OCI-LY1 (cell line): ENCODE data around the gene ARHGEF28.

Experiments used
- H2AFZ ChIP-seq: fragments of 200-600 bp; sonication (generic), shearing (Covaris generic); 2 replicates; pipeline ENCODE4 v1.6.0; 2014; ENCODE audit warnings: antibody characterized with exemption, mild to moderate bottlenecking, low read length
- H3F3A ChIP-seq: fragments of 200-600 bp; sonication (generic), shearing (Covaris generic); 2 replicates; pipeline ENCODE4 v1.6.0; 2014; ENCODE audit warnings: mild to moderate bottlenecking, antibody characterized with exemption, low read length, moderate library complexity; ENCODE audit not compliant: insufficient read depth
- H3K27ac ChIP-seq: fragments of 200-600 bp; sonication (generic); 2 replicates; pipeline ENCODE4 v1.5.1; 2014; ENCODE audit warnings: low read length, mixed run types, mild to moderate bottlenecking, low read depth; ENCODE audit not compliant: poor library complexity, severe bottlenecking
- H3K27me3 ChIP-seq: fragments of 200-600 bp; sonication (generic); 2 replicates; pipeline ENCODE4 v1.6.0; 2014; ENCODE audit warnings: antibody characterized with exemption, mild to moderate bottlenecking, low read length, moderate library complexity; ENCODE audit not compliant: insufficient read depth
- H3K36me3 ChIP-seq: fragments of 200-600 bp; sonication (generic); 2 replicates; pipeline ENCODE4 v1.6.1; 2014; ENCODE audit warnings: mild to moderate bottlenecking, antibody characterized with exemption, low read length, moderate library complexity, mixed read lengths; ENCODE audit not compliant: insufficient read depth
- H3K4me1 ChIP-seq: fragments of 200-600 bp; sonication (generic); 2 replicates; pipeline ENCODE4 v1.5.1; 2014; ENCODE audit warnings: mild to moderate bottlenecking, low read length, moderate library complexity; ENCODE audit not compliant: insufficient read depth, severe bottlenecking
- H3K4me2 ChIP-seq: fragments of 200-600 bp; sonication (generic), shearing (Covaris generic); 2 replicates; pipeline ENCODE4 v1.6.1; 2014; ENCODE audit warnings: low read length
- H3K4me3 ChIP-seq: fragments of 200-600 bp; sonication (generic); 2 replicates; pipeline ENCODE4 v1.5.1; 2014; ENCODE audit warnings: low read length, low read depth, mild to moderate bottlenecking, mixed read lengths; ENCODE audit not compliant: poor library complexity, severe bottlenecking
- H3K79me2 ChIP-seq: fragments of 200-600 bp; shearing (Covaris generic); 2 replicates; pipeline ENCODE4 v1.6.1; 2016; ENCODE audit warnings: mixed run types, low read length, mixed read lengths; ENCODE audit not compliant: insufficient read depth
- H3K9ac ChIP-seq: fragments of 200-600 bp; sonication (generic), shearing (Covaris generic); 2 replicates; pipeline ENCODE4 v1.6.1; 2014; ENCODE audit warnings: mild to moderate bottlenecking, low read length, mixed read lengths
- H3K9me2 ChIP-seq: fragments of 200-600 bp; sonication (generic), shearing (Covaris generic); 2 replicates; pipeline ENCODE4 v1.6.1; 2014; ENCODE audit warnings: low read depth, mild to moderate bottlenecking, low read length, mixed read lengths
- H3K9me3 ChIP-seq: fragments of 200-600 bp; shearing (Covaris generic); 2 replicates; pipeline ENCODE4 v1.6.1; 2014; ENCODE audit warnings: low read length, mixed read lengths
- H4K20me1 ChIP-seq: fragments of 200-600 bp; sonication (generic), shearing (Covaris generic); 2 replicates; pipeline ENCODE4 v1.6.0; 2016; ENCODE audit warnings: mild to moderate bottlenecking, low read length; ENCODE audit not compliant: insufficient read depth
- CTCF ChIP-seq: fragments of 200-600 bp; sonication (generic), shearing (Covaris generic); IDR thresholded peaks from 2 replicates; pipeline ENCODE4 v1.5.1; 2017; ENCODE audit warnings: mild to moderate bottlenecking, antibody characterized with exemption, low read length, moderate library complexity, mixed read lengths
- EZH2 ChIP-seq: fragments of 200-600 bp; sonication (generic), shearing (Covaris generic); IDR thresholded peaks from 2 replicates; pipeline ENCODE4 v1.8.0; 2017; ENCODE audit warnings: borderline replicate concordance, mixed run types, mild to moderate bottlenecking, antibody characterized with exemption, low read length, moderate library complexity, mixed read lengths

Gene ARHGEF28

DNA sequence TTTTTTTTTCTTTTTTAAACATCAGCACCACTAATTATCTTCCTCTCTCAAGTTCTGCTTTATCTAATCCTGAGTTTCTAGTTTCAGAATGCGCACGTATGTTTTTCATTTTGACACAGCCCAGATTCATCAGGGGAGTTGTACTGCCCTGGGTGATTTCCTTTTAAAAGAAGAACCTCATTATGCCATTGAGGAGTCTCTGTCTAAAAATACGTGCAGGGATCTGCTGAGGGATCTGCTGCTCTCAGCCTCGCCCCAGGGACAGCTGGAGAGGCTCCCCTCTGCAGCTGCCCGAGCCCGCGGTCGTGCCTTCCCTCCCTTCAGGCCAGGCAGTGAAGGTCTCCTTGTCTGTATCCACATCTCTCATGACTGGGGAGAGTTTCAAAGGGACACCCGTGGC, 273.1 kb downstream of the ARHGEF28 start:
- no peak overlapping the region for H3K27ac ChIP-seq
- no peaks in the 10 kb centered on the region for H3K9me3 ChIP-seq
- no peaks in the 10 kb centered on the region for H3F3A ChIP-seq
- no peak overlapping the region for H3K4me2 ChIP-seq
- no peak overlapping the region for H2AFZ ChIP-seq
- H3K27me3 ChIP-seq, result no peaks in the 10 kb centered on the region; the same call in 1 of the 2 replicates
- H3K36me3 ChIP-seq, result no peaks in the 10 kb centered on the region
- H4K20me1 ChIP-seq, result no peaks in the 10 kb centered on the region
- no peaks in the 10 kb centered on the region for H3K4me1 ChIP-seq
- TF ChIP-seq CTCF (no peak), EZH2 (no peak)
- H3K9ac ChIP-seq, result no peak overlapping the region
- H3K4me3 ChIP-seq, result no peak overlapping the region
- H3K79me2 ChIP-seq, result no peaks in the 10 kb centered on the region
- no peaks in the 10 kb centered on the region for H3K9me2 ChIP-seq

GRCh38 chr5:73899916-73900315, 273.9 kb downstream of the ARHGEF28 start:
- Histone ChIP-seq H3K9me3 (no peaks in the 10 kb centered on the region), H3K4me1 (no peaks in the 10 kb centered on the region), H3K36me3 (no peaks in the 10 kb centered on the region), H3K79me2 (no peaks in the 10 kb centered on the region), H3K27me3 (no peaks in the 10 kb centered on the region; the same call in 1 of the 2 replicates), H3K4me3 (no peak overlapping the region), H3K27ac (no peak overlapping the region), H3K4me2 (no peak overlapping the region), H3K9me2 (no peaks in the 10 kb centered on the region), H4K20me1 (no peaks in the 10 kb centered on the region), H3F3A (no peaks in the 10 kb centered on the region), H2AFZ (no peak overlapping the region), H3K9ac (no peak overlapping the region)
- TF ChIP-seq EZH2, result no peak
- no peak for TF ChIP-seq CTCF

DNA sequence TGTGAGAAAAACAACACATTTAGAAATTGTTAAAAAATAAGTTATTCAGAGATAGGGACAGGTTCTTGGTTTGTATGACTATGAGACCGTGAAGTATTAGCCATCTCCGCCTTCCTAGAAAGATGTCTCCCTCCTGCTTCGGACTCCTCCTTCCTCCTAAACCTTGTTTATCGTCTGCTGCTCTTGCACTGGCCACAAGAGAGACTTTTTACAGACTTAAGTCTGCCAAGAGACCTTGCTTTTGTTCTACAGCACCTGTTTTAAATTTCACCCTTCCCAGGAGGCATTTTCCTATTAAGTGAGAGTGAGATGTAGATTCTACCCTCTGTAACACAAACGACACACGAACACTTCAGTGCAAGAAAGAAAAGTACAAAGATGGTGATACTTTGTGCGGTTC, 274.6 kb downstream of the ARHGEF28 start:
- Histone ChIP-seq H3K79me2 (no peaks in the 10 kb centered on the region), H2AFZ (no peak overlapping the region), H3K4me3 (no peak overlapping the region), H3K27ac (no peak overlapping the region), H4K20me1 (no peaks in the 10 kb centered on the region), H3F3A (no peaks in the 10 kb centered on the region), H3K27me3 (no peaks in the 10 kb centered on the region; the same call in 1 of the 2 replicates), H3K9ac (no peak overlapping the region), H3K4me2 (no peak overlapping the region), H3K36me3 (no peaks in the 10 kb centered on the region), H3K9me3 (no peaks in the 10 kb centered on the region), H3K9me2 (no peaks in the 10 kb centered on the region), H3K4me1 (no peaks in the 10 kb centered on the region)
- TF ChIP-seq EZH2, result no peak
- TF ChIP-seq CTCF, result no peak
